ENCODE data around the gene SPATA9.

GRCh38 chr5:95630394-95630917, 52.3 kb downstream of the SPATA9 start:
- TF ChIP-seq ESRRG (CRISPR knock-in tag; IDR thresholded peaks at IDR 0.05) (no peak), PATZ1 (CRISPR knock-in tag; IDR thresholded peaks at IDR 0.05; ENCODE audit: borderline replicate concordance) (no peak), RARB (CRISPR knock-in tag; IDR thresholded peaks at IDR 0.05) (no peak), TSHZ2 (CRISPR knock-in tag; IDR thresholded peaks at IDR 0.05) (no peak), BACH2 (CRISPR knock-in tag; IDR thresholded peaks at IDR 0.05; ENCODE audit: borderline replicate concordance) (no peak)

All from SK-N-SH treated with all-trans-retinoic acid at 6 μM for 48 hours (cell line).